H1 (cell line): ENCODE data around the gene L3MBTL4. TPM values are rescaled to one million over a fixed set of nuclear protein-coding genes. Genes with fewer than 3 reads are reported as not detected.

Experiments used
- BCL11A ChIP-seq, 2 experiments: IDR thresholded peaks; one replicate each; pipeline ENCODE4 v1.6.1; 2011; ENCODE audit warnings: low read depth in 2 of 2, low read length in 2 of 2, mild to moderate bottlenecking in 2 of 2
- CEBPB ChIP-seq: IDR thresholded peaks from 2 replicates; pipeline ENCODE4 v1.6.1; 2012; ENCODE audit warnings: low read depth, low read length
- E2F6 ChIP-seq: IDR thresholded peaks from 2 replicates; pipeline ENCODE4 v1.6.1; 2012; ENCODE audit warnings: inconsistent platforms
- HDAC2 ChIP-seq, 2 experiments: fragments of 300-600 bp in 1 of 2; sonication (generic) in 1 of 2; IDR thresholded peaks; 2 replicates each; pipeline ENCODE4 v1.6.1; 2011 to 2012; ENCODE audit warnings: low read depth in 2 of 2, low read length in 2 of 2, mild to moderate bottlenecking in 2 of 2, moderate library complexity in 2 of 2, borderline replicate concordance in 1 of 2, inconsistent platforms in 1 of 2
- PHF8 ChIP-seq: fragments of 200-600 bp; sonication (generic); conservative IDR thresholded peaks from 2 replicates; pipeline ENCODE4 v1.7.1; 2012; ENCODE audit warnings: low read depth, mild to moderate bottlenecking, inconsistent platforms, low read length, moderate library complexity
- SAP30 ChIP-seq: fragments of 300-600 bp; sonication (generic); IDR thresholded peaks from 2 replicates; pipeline ENCODE4 v1.7.1; 2012; ENCODE audit warnings: low read length, moderate library complexity, mild to moderate bottlenecking, inconsistent platforms; ENCODE audit not compliant: insufficient read depth, insufficient replicate concordance
- SIRT6 ChIP-seq: IDR thresholded peaks from one replicate; pipeline ENCODE4 v1.7.1; 2012; ENCODE audit warnings: low read length, inconsistent platforms
- SRF ChIP-seq: IDR thresholded peaks from 2 replicates; pipeline ENCODE4 v1.6.1; 2011; ENCODE audit warnings: mild to moderate bottlenecking, low read depth, low read length, moderate library complexity
- polyA plus RNA-seq, 7 experiments: library from polyadenylated mRNA; depleted of rRNA in 3 of 7; stranded (reverse) in 5 of 7; unstranded in 2 of 7; fragments of >200 nt in 5 of 7; fragments of 200-250 nt in 2 of 7; gene quantifications; 1 replicate in 5 of 7; 2 replicates in 1 of 7; 4 replicates in 1 of 7; pipeline versions ENCODE4 v1.2.1 to v1.2.3, GENCODE V29; 2011 to 2013; ENCODE audit warnings: missing spikeins in 2 of 7, mixed read lengths in 2 of 7
- total RNA-seq: library from RNA; stranded (reverse); fragmentation: NEBNext Ultra II Directional; extraction: Animal tissue kit (Norgen Biotek cat#: 25700); gene quantifications from 2 replicates; pipeline ENCODE4 v1.2.1, GENCODE V29; 2021

The L3MBTL4 gene
- total and polyA plus RNA-seq, 2 of the 8 experiments (the other 6 are each of a cell fraction or from before 2014, with no cell fraction given): 1.0 to 2.1 TPM

GRCh38 chr18:6031002-6031401 lies 383.7 kb downstream of the L3MBTL4 start (continued):
- TF ChIP-seq HDAC2 (IDR thresholded peaks at IDR 0.05; ENCODE audit: borderline replicate concordance in 1 of 2, low read depth in 2 of 2, low read length in 2 of 2) (no peak), SIRT6 (no peak), CEBPB (no peak), SRF (no peak), SAP30 (no peak), E2F6 (no peak), PHF8 (no peak), BCL11A (IDR thresholded peaks at IDR 0.05; ENCODE audit: low read depth in 2 of 2, low read length in 2 of 2) (no peak)
